Endodermal cell (in vitro differentiated cells): ENCODE measurements around the gene INCENP. TPM values are rescaled to one million over a fixed set of nuclear protein-coding genes. Genes with fewer than 3 reads are reported as not detected.

Source experiments
- DNase-seq: peaks from one replicate; pipeline ENCODE4 v3.0.0-alpha.2; 2017
- H3K27ac ChIP-seq: 2 replicates; pipeline ENCODE4 v1.5.1; 2013; ENCODE audit warnings: mild to moderate bottlenecking, low read depth, low read length, moderate library complexity
- H3K27me3 ChIP-seq: 2 replicates; pipeline ENCODE4 v1.6.1; 2013; ENCODE audit warnings: mild to moderate bottlenecking, low read length, moderate library complexity; ENCODE audit not compliant: insufficient read depth, control insufficient read depth, poor library complexity, severe bottlenecking
- H3K36me3 ChIP-seq: 2 replicates; pipeline ENCODE4 v1.7.0; 2013; ENCODE audit warnings: mild to moderate bottlenecking, low read length, moderate library complexity; ENCODE audit not compliant: control insufficient read depth, insufficient read depth
- H3K4me1 ChIP-seq: one replicate; pipeline ENCODE4 v1.7.0; 2013; ENCODE audit warnings: low read length; ENCODE audit not compliant: control insufficient read depth, insufficient read depth
- H3K4me3 ChIP-seq: 2 replicates; pipeline ENCODE4 v1.5.1; 2013; ENCODE audit warnings: mild to moderate bottlenecking, low read length, moderate library complexity
- H3K9ac ChIP-seq: 2 replicates; pipeline ENCODE4 v1.6.1; 2013; ENCODE audit warnings: mild to moderate bottlenecking, low read length, moderate library complexity; ENCODE audit not compliant: poor library complexity, severe bottlenecking; ENCODE audit errors: extremely low read depth
- H3K9me3 ChIP-seq: 2 replicates; pipeline ENCODE4 v1.6.1; 2013; ENCODE audit warnings: mild to moderate bottlenecking, low read length, moderate library complexity; ENCODE audit not compliant: control insufficient read depth
- H3K27ac Mint-ChIP-seq: 2 replicates; pipeline ENCODE4 v1.8.0; 2020; ENCODE audit warnings: mixed read lengths
- H3K27me3 Mint-ChIP-seq: 2 replicates; pipeline ENCODE4 v1.8.0; 2021; ENCODE audit warnings: mild to moderate bottlenecking, mixed read lengths; ENCODE audit not compliant: insufficient read depth
- H3K36me3 Mint-ChIP-seq: 2 replicates; pipeline ENCODE4 v1.8.0; 2020; ENCODE audit warnings: low read depth, mixed read lengths
- H3K4me1 Mint-ChIP-seq: 2 replicates; pipeline ENCODE4 v1.8.0; 2020; ENCODE audit warnings: mixed read lengths
- H3K4me3 Mint-ChIP-seq: 2 replicates; pipeline ENCODE4 v1.8.0; 2020; ENCODE audit warnings: mild to moderate bottlenecking, moderate library complexity, mixed read lengths
- H3K9me3 Mint-ChIP-seq: 2 replicates; pipeline ENCODE4 v1.8.0; 2020; ENCODE audit warnings: mild to moderate bottlenecking, mixed read lengths
- CTCF ChIP-seq: fragments of 200-600 bp; sonication (generic); conservative IDR thresholded peaks from 2 replicates; pipeline ENCODE4 v1.5.0; 2021; ENCODE audit warnings: antibody characterized with exemption, mild to moderate bottlenecking
- WGBS, 2 experiments: methylation state at CpG; one replicate each; pipeline versions ENCODE4 v1.1.5 to v1.1.7; 2013; ENCODE audit warnings: missing lambda C conversion rate in 2 of 2, mixed read lengths in 1 of 2; ENCODE audit not compliant: insufficient coverage in 1 of 2, insufficient read length in 1 of 2; 5-methylcytosine and 5-hydroxymethylcytosine counted together
- total RNA-seq, 2 donors: library from RNA; stranded (reverse); fragmentation: NEBNext Ultra II Directional in 1 of 2; extraction: Animal tissue kit (Norgen Biotek cat#: 25700) in 1 of 2; gene quantifications; 2 replicates in 1 of 2; 3 replicates in 1 of 2; pipeline ENCODE4 v1.2.1, GENCODE V29; 2021

INCENP gene
- total RNA-seq, 2 donors from 2014 or later, result 58.1 to 115 TPM

GRCh38 chr11:62116451-62116850, 7.4 kb upstream of the INCENP start:
- Histone ChIP-seq H3K4me1 (no peaks in the 10 kb centered on the region), H3K27ac (no peak overlapping the region), H3K4me3 (no peak overlapping the region), H3K9me3 (peaks cover 13% of the 10 kb centered on the region), H3K36me3 (no peaks in the 10 kb centered on the region), H3K9ac (no peak overlapping the region), H3K27me3 (no peaks in the 10 kb centered on the region)
- Mint-ChIP-seq H3K9me3 (peaks cover 10% of the 10 kb centered on the region), H3K27me3 (peaks cover 2% of the 10 kb centered on the region), H3K36me3 (no peaks in the 10 kb centered on the region), H3K4me1 (no peaks in the 10 kb centered on the region), H3K4me3 (no peak overlapping the region), H3K27ac (no peak overlapping the region)
- 36 to 41% methylated on average over 2 of the region's 2 CpGs for WGBS, 2 experiments
- no peak for TF ChIP-seq CTCF
- DNase-seq, result no peak

GRCh38 chr11:62119569-62119968, 4.2 kb upstream of the INCENP start:
- H3K9me3 ChIP-seq, result peaks cover 13% of the 10 kb centered on the region
- H3K27me3 Mint-ChIP-seq, result peaks cover 2% of the 10 kb centered on the region
- TF ChIP-seq CTCF, result no peak
- peaks cover 5% of the 10 kb centered on the region for H3K4me1 Mint-ChIP-seq
- H3K4me3 ChIP-seq, result no peak overlapping the region
- no peak for DNase-seq
- H3K27ac Mint-ChIP-seq, result no peak overlapping the region
- H3K4me1 ChIP-seq, result no peaks in the 10 kb centered on the region
- peaks cover 10% of the 10 kb centered on the region for H3K9me3 Mint-ChIP-seq
- no peak overlapping the region for H3K4me3 Mint-ChIP-seq
- H3K36me3 ChIP-seq, result no peaks in the 10 kb centered on the region
- no peaks in the 10 kb centered on the region for H3K27me3 ChIP-seq
- no peaks in the 10 kb centered on the region for H3K36me3 Mint-ChIP-seq
- no peak overlapping the region for H3K9ac ChIP-seq
- no peak overlapping the region for H3K27ac ChIP-seq
- 96 to 100% methylated on average over 2 of the region's 3 CpGs for WGBS, 2 experiments

GRCh38 chr11:62120001-62120400, 3.8 kb upstream of the INCENP start:
- 55 to 67% methylated on average over 3 to 4 of the region's 4 CpGs for WGBS, 2 experiments
- no peak for DNase-seq
- Mint-ChIP-seq H3K27ac (no peak overlapping the region), H3K9me3 (peaks cover 10% of the 10 kb centered on the region), H3K27me3 (peaks cover 2% of the 10 kb centered on the region), H3K4me3 (no peak overlapping the region), H3K36me3 (no peaks in the 10 kb centered on the region), H3K4me1 (peaks cover 10% of the 10 kb centered on the region)
- peaks cover under 1% of the 10 kb centered on the region for H3K4me1 ChIP-seq
- no peak overlapping the region for H3K4me3 ChIP-seq
- H3K27me3 ChIP-seq, result no peaks in the 10 kb centered on the region
- H3K27ac ChIP-seq, result no peak overlapping the region
- H3K9ac ChIP-seq, result no peak overlapping the region
- peaks cover 13% of the 10 kb centered on the region for H3K9me3 ChIP-seq
- H3K36me3 ChIP-seq, result no peaks in the 10 kb centered on the region
- TF ChIP-seq CTCF, result no peak
